HL-60 (cell line): ENCODE measurements around the gene PPP1R1C.

Source experiments
- DNase-seq, 2 experiments: peaks; one replicate each; pipeline ENCODE4 v3.0.0-alpha.2; 2010 to 2020; ENCODE audit warnings: low read depth in 1 of 2, low spot score in 1 of 2
- H3K27ac ChIP-seq: fragments of 250-450 bp; sonication (Bioruptor Pico); replicated peaks from 2 replicates; pipeline ENCODE4 v1.5.1; 2020; ENCODE audit warnings: mild to moderate bottlenecking, moderate library complexity
- H3K27me3 ChIP-seq: fragments of 250-450 bp; sonication (Bioruptor Pico); 2 replicates; pipeline ENCODE4 v1.5.1; 2021; ENCODE audit warnings: mild to moderate bottlenecking, moderate library complexity; ENCODE audit not compliant: insufficient read depth, poor library complexity, severe bottlenecking
- H3K4me3 ChIP-seq: replicated peaks from 2 replicates; pipeline ENCODE4 v1.5.1; 2011; ENCODE audit warnings: mild to moderate bottlenecking, control low read depth, low read length; ENCODE audit not compliant: insufficient read depth
- CTCF ChIP-seq: IDR thresholded peaks from one replicate; pipeline ENCODE4 v1.5.1; 2011; ENCODE audit warnings: low read length, control low read depth, inconsistent platforms; ENCODE audit not compliant: insufficient read depth
- GABPA ChIP-seq: IDR thresholded peaks from 2 replicates; pipeline ENCODE4 v1.6.1; 2012; ENCODE audit warnings: low read depth
- POLR2AphosphoS5 ChIP-seq: IDR thresholded peaks from 2 replicates; pipeline ENCODE4 v1.6.1; 2012; ENCODE audit warnings: low read depth
- REST ChIP-seq: IDR thresholded peaks from 2 replicates; pipeline ENCODE4 v1.6.1; 2012; ENCODE audit warnings: low read depth; ENCODE audit not compliant: insufficient replicate concordance
- SPI1 ChIP-seq: IDR thresholded peaks from 2 replicates; pipeline ENCODE4 v1.6.1; 2012; ENCODE audit warnings: low read depth, mild to moderate bottlenecking, borderline replicate concordance

PPP1R1C gene

DNA sequence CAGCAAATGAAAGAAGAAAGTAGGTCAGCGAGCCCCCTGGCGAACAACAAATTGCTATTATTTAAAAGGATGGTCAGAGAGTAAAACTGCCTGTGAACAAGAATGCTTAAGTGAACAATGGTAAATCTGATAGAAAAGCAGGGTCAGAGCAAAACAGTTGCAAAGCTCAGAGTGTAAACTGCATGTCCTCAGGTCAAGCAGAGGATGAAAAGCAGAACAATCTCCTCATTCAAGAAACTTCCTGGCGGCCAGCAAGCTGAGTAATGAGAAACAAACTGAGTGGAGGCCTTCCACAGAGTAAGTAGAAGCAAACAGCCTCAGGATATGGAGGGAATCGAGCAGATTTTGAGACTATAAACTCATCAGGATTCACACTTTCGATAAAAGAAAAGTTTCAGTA lies 117.9 kb downstream of the PPP1R1C start:
- no peak overlapping the region for H3K27ac ChIP-seq
- peaks cover under 1% of the 10 kb centered on the region for H3K27me3 ChIP-seq
- H3K4me3 ChIP-seq: no peak overlapping the region
- no peak for DNase-seq
- TF ChIP-seq CTCF (no peak), SPI1 (no peak), GABPA (no peak), REST (no peak), POLR2AphosphoS5 (no peak)

DNA sequence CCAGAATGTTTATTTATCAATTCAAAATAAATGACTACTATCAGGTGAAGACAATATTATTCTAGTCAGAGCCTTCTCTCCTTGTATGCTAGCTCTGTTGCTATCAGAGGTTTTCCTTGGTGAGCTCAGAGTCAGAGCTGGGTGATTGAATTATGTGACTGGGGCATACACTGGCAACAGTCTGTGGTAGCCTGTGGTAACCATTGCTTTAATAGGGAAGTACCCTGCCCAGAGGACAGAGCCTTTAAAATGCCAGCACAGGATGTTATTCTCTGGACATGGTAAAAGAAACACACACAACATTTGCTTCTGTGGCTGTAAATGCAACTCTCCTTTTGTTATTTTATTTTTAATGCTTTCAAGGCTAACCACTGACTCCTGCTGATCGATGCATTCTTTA lies 124.7 kb downstream of the PPP1R1C start:
- DNase-seq: no peak
- no peak overlapping the region for H3K27ac ChIP-seq
- TF ChIP-seq GABPA: no peak
- no peak for TF ChIP-seq POLR2AphosphoS5
- no peak for TF ChIP-seq SPI1
- no peak for TF ChIP-seq CTCF
- no peak for TF ChIP-seq REST
- no peak overlapping the region for H3K4me3 ChIP-seq
- H3K27me3 ChIP-seq: peaks cover 2% of the 10 kb centered on the region

- no peak overlapping the region for H3K4me3 ChIP-seq
- TF ChIP-seq CTCF: no peak
- TF ChIP-seq GABPA: no peak
- no peak for TF ChIP-seq POLR2AphosphoS5
- TF ChIP-seq SPI1: no peak
- TF ChIP-seq REST: no peak
- H3K27me3 ChIP-seq: peaks cover 2% of the 10 kb centered on the region
- H3K27ac ChIP-seq: no peak overlapping the region
- DNase-seq: no peak
Observed at GRCh38 chr2:182113334-182113733, 127.7 kb downstream of the PPP1R1C start.
